NCI-H1105 (cell line): ENCODE results near the gene DTNB.
A peak's percentile ranks its signal among the peaks of the same experiment; 100 is the strongest.
"Not testable (repeated sequence)": the region's sequence is repeated elsewhere in the genome, so short reads cannot be mapped to it uniquely, and the experiment has no call there.

ENCODE experiments used
- DNase-seq: peaks from one replicate; lab custom pipeline; 2025; lab: John Stamatoyannopoulos, UW

DTNB gene

DNA sequence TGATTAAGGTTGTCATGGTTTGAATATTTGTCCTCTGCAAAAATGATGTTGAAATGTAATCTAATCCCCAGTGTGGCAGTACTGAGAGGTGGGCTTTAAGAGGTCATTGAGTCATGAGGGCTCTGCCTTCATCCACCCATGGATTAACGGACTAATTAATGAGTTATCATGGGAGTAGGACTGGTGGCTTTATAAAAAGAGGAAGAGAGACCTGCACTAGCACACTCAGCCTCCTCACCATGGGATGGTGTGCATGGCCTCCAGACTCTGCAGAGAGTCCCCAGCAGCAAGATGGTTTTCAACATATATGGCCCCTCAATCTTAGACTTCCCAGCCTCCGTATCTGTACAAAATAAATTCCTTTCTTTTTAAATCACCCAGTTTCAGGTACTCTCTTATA is 41.0 kb downstream of the DTNB start:
- no peak for DNase-seq

DNA sequence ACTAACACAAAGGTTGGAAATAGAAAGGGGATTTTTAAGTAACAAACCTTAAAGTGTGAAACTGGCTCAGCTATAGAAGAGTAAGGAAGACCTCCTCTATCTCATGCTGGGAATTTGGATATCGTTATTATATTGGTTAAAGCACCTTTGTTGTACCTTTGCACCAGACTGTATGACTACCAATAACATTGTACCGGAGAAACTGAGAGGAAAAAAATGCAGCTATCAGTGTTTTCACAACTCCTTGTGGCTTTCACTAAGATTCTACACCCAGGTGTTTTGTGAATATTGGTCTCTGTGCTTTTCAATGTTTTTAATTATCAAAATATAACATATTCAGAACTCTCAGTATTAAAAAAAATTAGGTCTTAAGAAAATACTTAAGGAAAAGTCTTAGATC is 48.7 kb downstream of the DTNB start:
- DNase-seq, result no peak

DNA sequence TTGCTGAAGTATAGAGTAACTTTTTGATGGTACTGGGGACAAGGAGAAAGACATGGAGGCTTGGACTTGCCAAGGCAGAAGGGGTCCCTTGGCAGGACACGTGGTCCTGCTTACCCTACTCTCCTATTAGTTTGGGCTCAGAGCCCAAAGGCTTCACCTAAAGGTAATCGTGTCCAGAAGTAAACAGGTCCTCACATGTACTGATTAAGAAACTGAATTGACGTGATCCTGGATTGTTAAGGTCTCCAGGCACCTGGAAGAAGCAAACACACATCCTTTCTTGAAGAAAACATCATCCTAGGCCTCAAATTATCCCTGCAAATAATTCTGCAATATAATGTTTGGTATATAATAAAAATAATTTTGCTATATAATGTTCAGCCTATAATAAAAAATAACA is 50.0 kb downstream of the DTNB start:
- no peak for DNase-seq

DNA sequence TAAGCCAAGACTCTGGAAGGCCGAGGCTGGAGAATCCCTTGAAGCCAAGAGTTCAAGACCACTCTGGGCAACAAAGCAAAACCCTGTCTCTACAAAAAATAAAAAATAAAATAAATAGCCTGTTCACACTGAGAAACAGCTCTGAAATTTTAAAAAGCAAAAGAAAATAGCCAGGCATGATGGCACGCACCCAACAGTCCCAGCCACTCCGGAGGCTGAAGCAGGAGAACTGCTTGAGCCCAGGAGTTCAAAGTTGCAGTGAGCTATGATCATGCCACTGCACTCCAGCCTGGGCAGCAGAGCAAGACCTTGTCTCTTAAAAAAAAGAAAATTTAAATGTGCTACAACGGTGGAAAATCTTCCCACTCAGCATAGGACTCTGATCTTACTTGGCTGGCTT is 52.7 kb downstream of the DTNB start:
- no peak for DNase-seq

DNA sequence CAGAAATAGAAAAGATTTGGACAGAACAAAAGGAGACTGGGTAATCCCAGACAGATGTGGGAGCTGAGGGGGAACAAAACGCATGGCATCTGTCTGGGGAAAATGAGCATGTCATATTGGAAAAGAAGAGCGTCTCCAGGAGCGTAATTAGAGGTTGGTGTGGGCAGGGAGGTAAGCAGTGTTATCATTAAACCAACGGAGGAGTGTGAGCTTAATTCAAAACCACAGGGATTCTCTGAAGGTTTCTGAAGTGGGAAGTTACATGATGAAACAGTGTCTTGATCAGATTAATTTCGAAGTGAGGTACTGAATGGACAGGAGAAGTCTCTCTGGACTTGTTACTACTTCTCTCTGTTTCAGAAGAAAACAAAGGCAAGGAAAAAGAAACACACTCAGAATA is 53.3 kb downstream of the DTNB start:
- no peak for DNase-seq

DNA sequence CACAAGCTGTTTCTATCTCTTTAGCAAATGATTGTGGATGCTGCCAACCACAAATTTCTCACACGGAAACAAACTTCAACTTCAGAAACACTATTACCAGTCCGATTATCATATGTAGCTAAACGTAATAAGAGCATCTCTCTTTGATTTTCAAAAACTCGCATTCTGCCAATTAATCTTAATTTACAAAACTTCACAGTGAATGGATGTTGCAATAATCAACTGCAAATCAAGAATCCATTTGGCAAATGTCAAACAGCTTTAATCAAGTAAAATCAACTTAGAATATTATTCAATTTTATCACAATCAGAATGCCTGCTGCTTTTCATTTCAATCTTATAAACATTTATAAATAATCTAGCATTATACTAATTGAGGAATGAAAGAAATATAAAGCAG is 54.2 kb downstream of the DTNB start:
- DNase-seq, result no peak

DNA sequence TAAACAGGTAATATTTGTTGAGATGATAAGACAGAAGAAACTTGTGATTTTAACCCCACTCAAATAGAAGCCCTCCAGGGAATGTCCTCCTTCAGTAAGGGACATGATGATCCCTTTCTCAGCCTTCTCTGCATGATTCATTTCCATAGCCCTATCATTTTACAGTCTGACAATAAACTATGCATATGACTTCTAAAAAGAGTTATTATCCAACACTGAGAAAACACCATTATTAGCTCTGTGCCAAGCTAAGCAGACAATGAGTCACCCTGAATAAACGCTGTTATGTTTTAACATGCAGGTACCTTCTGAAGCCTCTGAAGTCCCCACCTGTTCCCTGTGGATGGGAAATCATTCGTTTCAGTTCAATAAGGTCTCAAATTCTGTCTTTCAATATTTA is 54.7 kb downstream of the DTNB start:
- DNase-seq, result peak; percentile 66

DNA sequence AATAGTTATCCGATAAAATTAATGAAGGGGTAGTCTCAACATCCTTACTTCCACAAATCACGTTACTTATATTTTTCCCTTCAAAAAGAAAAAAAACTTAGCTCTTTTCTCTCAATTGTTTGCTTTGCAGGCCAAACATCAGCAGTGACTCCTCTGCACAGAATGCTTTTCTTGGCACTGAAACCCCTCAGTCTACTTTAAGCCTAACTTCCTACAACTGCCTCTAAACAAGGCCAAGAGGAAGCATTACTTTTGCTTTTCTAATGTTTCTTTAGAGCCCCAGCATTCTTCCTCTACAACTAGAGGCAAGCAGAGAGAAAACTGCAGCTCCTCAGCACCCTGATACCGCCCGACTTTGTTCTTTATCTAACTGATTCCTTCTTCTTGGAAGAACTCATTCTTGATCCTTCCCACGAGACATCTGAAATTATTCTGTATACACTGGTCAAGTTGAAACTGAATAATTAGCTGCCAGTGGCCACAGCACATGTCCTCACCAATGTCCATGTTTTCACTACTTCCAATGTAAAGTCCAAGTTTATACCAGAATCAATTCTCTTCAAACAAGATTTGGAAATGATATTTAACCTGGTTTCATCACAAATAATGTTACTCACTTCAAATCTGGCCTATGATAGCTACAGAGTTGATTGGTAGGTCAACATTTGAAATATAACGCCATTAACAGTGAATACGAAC is 55.3 kb downstream of the DTNB start:
- DNase-seq, result no peak

DNA sequence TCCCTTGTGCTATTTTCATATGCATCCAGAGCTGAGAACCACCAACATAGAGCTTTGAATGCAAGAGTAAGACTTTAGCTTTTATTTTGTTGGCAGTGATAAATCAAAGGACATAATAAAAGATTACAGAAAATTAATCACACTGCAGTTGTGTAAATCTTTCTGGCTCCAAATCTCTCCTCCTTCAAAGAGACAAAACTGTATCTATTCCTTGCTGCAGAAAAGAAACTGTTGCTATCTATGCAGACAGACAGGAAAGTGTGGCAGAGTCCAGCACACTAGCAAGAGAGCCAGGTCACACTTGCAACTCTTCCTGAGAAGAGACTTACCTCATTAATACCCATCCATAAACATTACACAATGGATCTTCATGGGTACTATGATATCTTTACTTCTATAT is 57.5 kb downstream of the DTNB start:
- no peak for DNase-seq

DNA sequence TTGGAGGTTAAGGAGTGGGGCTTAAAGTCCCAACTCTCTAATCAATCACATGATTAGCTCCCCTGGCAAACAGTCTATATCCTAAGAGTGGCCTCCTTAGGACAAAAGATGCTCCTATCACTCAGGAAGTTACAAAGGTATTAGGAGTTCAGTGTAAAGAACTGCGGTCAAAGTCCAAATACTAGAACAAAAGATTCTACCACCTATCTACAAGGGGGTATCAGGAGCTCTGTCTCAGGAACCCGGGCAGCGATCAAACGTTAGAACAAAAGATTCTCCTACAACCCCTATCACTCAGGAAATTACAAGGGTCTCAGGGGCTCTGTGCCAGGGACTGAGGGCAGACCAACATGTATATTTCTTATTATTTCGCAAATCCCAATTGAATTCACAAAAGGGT is 58.0 kb downstream of the DTNB start:
- DNase-seq, result no peak

DNA sequence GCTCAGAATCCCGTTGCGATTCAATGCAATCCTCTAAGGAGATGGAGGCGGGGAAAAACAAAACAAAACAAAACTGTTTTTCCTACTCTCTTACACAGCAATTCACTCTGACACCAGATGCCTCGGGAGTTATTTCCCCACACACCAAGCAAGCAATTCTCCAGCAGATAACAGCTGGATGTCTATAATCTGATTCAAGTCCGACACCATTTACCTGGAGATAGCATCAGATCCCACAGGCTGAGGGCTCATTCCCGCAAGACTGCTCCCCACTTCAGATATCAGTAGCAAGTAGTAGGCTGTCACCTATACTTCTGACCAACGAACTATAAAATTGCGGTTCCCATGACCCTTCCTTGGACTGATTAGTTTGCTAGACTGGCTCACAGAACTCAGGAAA is 58.7 kb downstream of the DTNB start:
- DNase-seq, result no peak

DNA sequence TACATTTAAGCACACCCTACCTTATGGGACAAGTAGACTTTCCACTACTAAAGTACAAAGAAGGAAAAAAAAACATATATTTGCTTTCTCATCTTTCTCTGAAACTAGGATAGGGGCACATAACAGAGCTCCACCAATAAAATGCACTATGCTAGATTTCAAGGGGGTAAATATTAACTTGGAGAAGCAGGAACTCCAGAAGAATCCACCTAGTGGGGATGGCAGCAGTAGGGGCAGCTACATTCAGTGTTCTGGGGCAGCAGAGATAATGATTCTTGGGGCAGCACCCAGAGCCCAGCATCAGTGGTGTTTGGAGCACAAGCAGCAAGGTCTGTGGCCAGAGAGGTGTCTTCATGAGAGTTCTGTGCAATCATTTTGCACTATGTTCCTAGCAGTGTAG is 64.7 kb downstream of the DTNB start:
- DNase-seq, result no peak

DNA sequence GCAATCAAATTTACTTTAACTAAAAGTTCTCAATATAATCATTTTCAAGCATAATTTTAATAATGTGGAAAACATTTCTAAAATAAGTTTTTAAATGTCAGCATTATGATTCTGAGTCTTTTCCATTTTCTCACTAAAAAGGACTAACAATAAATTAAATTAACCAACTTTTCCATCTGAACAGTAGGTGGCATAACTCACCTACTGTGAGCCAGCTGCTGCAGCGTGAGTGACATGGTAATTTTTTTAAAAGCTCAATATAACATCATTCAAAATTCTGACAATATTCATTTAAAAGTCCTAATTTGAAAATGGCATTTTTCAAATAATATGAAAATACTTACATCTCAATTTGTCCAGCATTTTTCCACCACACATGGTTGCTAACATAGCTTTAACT is 66.5 kb downstream of the DTNB start:
- DNase-seq, result peak; percentile 1

DNA sequence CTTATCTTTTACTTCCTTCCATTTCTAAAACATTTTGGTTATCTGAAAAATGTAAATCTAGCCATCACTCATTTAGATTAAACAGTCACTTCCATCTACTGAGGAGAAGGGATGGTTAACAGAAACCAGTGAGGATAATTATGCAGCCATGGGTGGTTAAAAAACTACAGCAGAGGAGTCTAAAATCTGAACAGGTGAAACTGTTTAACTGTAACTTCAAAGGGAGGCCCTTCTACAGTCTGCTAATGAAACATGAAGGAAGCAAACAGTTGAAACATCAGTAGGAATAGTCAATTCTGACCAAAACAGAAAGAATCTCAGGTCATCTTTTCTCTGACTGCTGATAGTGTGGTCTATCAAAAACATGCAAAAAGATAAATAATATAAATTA is 71.0 kb downstream of the DTNB start:
- DNase-seq, result no peak

DNA sequence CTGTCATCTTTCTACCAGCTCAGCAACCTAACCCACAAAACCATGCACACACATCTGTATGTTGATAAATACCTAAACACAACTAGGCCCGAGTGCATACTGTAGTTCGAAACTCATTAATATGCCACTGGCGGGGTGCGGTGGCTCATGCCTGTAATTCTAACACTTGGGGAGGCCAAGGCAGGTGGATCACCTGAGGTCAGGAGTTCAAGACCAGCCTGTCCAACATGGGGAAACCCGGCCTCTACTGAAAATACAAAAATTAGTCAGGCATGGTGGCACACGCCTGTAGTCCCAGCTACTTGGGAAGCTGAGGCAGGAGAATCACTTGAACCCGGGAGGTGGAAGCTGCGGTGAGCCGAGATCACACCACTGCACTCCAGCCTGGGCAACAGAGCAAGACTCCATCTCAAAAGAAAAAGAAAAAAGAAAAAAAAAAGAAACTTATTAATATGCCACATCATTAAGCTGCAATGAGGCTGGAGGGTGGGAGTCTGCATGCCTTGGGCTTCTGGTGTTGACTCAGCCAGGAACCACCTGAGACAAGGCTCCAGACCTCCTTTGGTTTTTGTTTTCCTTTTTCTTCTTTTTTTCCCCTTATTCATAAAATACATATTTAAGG is 71.6 kb downstream of the DTNB start:
- DNase-seq, result not testable (repeated sequence)

DNA sequence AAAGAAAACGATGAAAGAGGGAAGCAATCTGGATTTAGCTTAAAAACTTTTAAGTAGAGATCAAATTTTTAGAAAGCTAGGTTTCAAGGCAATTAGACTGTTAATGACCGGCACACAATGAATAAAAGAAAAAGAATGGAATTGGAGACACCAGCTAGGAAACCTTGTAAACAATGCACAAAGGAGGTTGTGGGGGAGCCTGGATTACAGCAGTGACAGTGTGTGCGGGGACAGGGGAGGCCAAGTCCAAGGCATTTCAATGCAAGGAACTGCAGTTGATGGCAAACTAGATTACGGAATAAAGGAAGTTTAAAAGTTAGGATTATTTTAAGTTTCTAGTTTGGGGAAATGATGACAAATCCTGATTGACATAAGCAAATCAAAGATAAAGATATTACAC is 74.5 kb downstream of the DTNB start:
- no peak for DNase-seq

DNA sequence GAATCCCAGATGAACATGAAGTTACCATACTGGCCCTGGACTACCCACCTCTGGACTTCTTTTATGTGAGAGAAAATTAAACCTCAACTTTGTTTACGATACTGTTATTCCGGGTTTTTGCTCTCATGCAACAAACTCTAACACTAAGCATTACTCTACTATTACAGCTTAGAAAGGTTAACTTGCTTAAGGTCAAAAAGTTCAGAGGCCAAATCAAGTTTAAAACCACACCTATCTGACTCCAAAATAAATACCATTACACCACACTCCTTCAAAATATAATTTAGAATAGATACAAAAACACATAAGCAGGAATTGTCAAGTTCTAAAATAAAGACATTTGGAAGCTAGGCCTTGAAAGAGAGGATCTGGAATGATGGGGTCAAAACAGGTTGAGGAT is 75.0 kb downstream of the DTNB start:
- DNase-seq, result no peak

DNA sequence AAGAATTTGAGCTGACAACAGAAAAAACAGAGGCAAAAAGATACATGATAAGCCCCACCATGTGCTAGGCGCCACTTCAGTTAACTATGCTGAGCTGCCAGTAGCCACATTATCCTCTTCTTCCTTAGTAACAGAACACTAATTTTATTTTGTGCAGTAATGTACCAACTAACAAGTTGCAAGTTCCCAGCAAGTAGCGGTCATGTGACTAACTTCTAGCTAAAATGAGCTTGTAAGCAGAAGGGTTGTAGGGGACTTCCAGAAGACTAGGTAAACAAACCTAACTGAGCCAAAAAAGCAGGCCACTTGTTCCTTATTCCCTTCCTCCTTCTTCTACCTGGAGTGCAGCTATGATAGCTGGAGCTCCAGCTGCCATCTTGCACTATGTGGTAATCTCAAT is 75.5 kb downstream of the DTNB start:
- DNase-seq, result no peak

DNA sequence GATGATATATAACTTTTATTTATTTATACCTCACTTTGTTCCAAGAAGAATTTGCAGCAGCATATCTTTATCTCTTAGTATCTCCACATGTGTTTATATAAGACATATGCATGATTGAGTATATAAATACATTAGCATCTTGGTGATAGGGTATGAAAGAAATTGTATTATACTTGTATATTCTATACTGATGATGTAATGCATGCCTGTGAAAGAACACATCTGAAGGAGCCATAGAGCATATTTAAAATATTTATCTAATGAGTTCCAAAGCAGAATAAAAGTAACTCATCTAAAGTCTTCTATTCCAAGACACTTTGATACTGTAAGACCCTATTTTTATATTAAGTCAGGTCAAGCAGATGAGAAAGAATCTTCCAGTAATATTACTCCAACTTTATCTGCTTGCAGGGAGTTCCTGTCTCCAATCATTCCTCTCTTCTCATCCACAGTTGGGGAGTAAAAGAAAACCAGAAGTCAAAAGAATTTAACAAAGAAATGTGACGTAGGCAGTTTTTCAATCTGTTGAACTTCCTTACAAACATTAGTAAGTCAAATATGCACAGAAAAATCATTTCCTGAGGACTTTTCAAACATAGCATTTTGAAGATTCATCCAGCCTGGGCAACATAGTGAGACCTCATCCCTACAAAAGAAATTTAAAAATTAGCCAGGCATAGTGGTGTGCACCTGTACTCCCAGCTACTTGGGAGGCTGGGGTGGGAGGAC is 76.7 kb downstream of the DTNB start:
- no peak for DNase-seq

DNA sequence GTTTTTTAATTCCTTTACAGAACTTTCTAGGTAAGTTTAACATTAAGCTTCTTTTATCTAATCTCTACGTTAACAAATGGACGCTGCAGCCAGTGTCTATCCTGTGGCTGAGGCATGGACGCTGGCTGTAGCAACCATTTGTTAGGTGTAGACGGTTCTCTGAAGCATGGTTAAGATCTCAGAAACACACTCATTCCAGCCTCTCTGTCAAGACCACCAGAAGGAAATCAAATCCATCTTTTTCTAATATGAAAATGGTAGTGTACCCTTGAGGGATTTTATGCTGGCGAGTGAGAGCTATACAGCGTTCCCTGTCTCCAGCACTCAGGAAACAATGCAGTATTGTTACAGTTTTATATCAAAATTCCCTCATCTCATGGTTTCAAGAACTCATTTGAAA is 78.0 kb downstream of the DTNB start:
- no peak for DNase-seq

DNA sequence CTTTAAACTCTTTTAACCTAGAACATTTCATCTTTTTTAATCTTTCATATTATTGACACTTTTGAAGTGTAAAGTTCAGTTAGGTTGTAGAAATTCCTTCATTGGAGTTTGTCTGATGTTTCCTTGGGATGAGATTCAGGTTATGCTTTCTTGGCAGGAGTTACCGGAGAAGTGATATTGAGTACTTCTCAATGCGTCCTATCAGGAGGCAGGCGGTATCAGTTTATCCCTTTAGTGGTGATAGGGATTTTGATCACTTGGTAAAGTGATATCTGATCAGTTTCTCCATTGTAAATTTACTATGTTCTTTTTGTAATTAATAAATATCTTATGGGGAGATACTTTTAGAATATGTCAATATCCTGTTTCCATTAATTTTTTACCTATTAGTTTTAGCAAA is 78.4 kb downstream of the DTNB start:
- no peak for DNase-seq

DNA sequence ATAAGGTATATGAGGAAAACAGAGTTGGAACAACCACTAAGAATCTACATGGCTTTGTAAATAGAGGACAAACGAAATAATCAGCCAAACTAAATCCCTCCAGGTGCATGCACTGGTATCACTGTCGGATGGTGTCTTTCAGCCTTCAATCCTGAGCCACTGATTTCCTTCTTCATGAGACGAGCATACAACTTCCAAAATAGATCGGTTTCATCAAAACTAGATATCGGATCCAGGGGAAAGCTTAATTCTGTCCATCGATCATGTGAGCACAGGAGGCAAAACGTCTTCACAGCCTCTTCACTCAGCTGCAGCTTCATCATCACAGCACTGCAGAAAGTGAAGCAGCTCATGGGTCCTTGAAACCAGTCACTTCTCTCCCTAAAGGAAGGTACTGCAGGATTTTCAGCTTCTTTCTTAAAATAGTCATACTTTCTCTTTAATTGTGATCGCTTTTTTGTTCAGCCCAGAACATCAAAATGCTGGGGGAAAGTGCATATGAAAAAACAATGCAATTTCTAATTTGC is 80.5 kb downstream of the DTNB start:
- DNase-seq, result no peak

DNA sequence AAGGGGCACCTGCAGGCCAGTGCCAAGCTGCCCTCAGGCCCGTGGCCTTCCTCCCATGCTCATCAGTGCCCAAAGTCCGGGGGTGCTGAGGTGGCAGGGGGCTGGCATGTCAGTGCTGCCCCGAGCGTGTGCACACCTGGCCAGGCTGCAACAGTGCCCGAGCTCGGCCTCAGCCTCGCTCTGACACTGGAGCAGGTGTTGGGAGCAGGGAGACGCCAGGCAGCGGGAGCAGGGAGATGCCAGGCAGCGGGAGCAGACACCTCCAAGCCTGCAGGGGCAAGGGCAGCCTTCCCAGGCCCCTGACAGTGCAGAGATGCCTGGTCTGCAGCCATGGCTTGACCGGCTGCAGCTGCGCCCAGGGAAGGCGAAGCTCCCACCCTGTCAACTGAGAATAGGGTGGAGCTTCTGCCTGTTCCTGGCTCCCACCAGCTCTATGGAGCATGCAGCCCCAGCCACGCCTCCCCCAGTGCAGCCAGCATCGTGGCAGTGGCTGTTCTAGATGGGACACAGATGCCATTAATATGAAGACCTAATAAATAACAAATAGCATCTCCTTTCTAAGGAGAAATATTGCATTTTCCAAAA is 82.4 kb downstream of the DTNB start:
- DNase-seq, result no peak
